Chondrocyte (in vitro differentiated cells): Measurements from ENCODE around the gene ATG16L2. TPM values are rescaled to one million over a fixed set of nuclear protein-coding genes. Genes with fewer than 3 reads are reported as not detected.

ENCODE experiments used
- DNase-seq: peaks from one replicate; pipeline ENCODE4 v3.0.0; 2021; ENCODE audit warnings: mixed read lengths, low spot score
- H3K27ac Mint-ChIP-seq: one replicate; pipeline ENCODE4 v1.8.0; 2021; ENCODE audit warnings: mild to moderate bottlenecking, moderate library complexity, mixed read lengths; ENCODE audit not compliant: unreplicated experiment
- H3K27me3 Mint-ChIP-seq: 2 replicates; pipeline ENCODE4 v1.8.0; 2021; ENCODE audit warnings: low read depth, mixed read lengths
- H3K36me3 Mint-ChIP-seq: 2 replicates; pipeline ENCODE4 v1.8.0; 2021; ENCODE audit warnings: low read depth, mixed read lengths
- H3K4me1 Mint-ChIP-seq: 2 replicates; pipeline ENCODE4 v1.8.0; 2021; ENCODE audit warnings: low read depth, mild to moderate bottlenecking, mixed read lengths
- H3K4me3 Mint-ChIP-seq: one replicate; pipeline ENCODE4 v1.8.0; 2021; ENCODE audit warnings: mild to moderate bottlenecking, moderate library complexity, mixed read lengths; ENCODE audit not compliant: unreplicated experiment
- H3K9me3 Mint-ChIP-seq: 2 replicates; pipeline ENCODE4 v1.8.0; 2021; ENCODE audit warnings: low read depth, mixed read lengths
- total RNA-seq: library from RNA; stranded (reverse); gene quantifications from 3 replicates; pipeline ENCODE4 v1.2.1, GENCODE V29; 2021
- TF ChIP-seq, protein P1 (sequence below): fragments of 200-600 bp; sonication (generic); IDR thresholded peaks from 2 replicates; pipeline ENCODE4 v1.5.0; 2021; ENCODE audit warnings: antibody characterized with exemption, mild to moderate bottlenecking, moderate library complexity

The ATG16L2 gene
- total RNA-seq, 1 donor from 2014 or later = 9.9 TPM

GRCh38 chr11:72812967-72813739 is 1.1 kb upstream of the ATG16L2 start:
- H3K4me1 Mint-ChIP-seq = peaks cover 44% of the 10 kb centered on the region
- peaks cover 7% of the 10 kb centered on the region for H3K36me3 Mint-ChIP-seq
- peak overlapping the region; percentile 95 for H3K27ac Mint-ChIP-seq
- H3K9me3 Mint-ChIP-seq = no peaks in the 10 kb centered on the region
- peak overlapping the region; percentile 90 for H3K4me3 Mint-ChIP-seq
- no peaks in the 10 kb centered on the region for H3K27me3 Mint-ChIP-seq
- no peak for DNase-seq
- TF ChIP-seq, protein P1, sequence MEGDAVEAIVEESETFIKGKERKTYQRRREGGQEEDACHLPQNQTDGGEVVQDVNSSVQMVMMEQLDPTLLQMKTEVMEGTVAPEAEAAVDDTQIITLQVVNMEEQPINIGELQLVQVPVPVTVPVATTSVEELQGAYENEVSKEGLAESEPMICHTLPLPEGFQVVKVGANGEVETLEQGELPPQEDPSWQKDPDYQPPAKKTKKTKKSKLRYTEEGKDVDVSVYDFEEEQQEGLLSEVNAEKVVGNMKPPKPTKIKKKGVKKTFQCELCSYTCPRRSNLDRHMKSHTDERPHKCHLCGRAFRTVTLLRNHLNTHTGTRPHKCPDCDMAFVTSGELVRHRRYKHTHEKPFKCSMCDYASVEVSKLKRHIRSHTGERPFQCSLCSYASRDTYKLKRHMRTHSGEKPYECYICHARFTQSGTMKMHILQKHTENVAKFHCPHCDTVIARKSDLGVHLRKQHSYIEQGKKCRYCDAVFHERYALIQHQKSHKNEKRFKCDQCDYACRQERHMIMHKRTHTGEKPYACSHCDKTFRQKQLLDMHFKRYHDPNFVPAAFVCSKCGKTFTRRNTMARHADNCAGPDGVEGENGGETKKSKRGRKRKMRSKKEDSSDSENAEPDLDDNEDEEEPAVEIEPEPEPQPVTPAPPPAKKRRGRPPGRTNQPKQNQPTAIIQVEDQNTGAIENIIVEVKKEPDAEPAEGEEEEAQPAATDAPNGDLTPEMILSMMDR = peak; percentile 76

GRCh38 chr11:72813740-72814285 is 398 bp upstream of the ATG16L2 start:
- Mint-ChIP-seq H3K9me3 (no peaks in the 10 kb centered on the region), H3K27ac (peak overlapping the region; percentile 95), H3K27me3 (no peaks in the 10 kb centered on the region), H3K4me1 (peaks cover 39% of the 10 kb centered on the region), H3K4me3 (peak overlapping the region; percentile 90), H3K36me3 (peaks cover 10% of the 10 kb centered on the region)
- DNase-seq = peak; percentile 95
- TF ChIP-seq, protein P1 = no peak

- TF ChIP-seq, protein P1 = peak; percentile 3
- no peak for DNase-seq
- no peaks in the 10 kb centered on the region for H3K9me3 Mint-ChIP-seq
- peaks cover 9% of the 10 kb centered on the region for H3K36me3 Mint-ChIP-seq
- peak overlapping the region; percentile 93 for H3K4me3 Mint-ChIP-seq
- H3K4me1 Mint-ChIP-seq = peaks cover 40% of the 10 kb centered on the region
- H3K27me3 Mint-ChIP-seq = no peaks in the 10 kb centered on the region
- peak overlapping the region; percentile 93 for H3K27ac Mint-ChIP-seq
These were observed 953 bp downstream of the ATG16L2 start for GRCh38 chr11:72815110-72815618.

DNA sequence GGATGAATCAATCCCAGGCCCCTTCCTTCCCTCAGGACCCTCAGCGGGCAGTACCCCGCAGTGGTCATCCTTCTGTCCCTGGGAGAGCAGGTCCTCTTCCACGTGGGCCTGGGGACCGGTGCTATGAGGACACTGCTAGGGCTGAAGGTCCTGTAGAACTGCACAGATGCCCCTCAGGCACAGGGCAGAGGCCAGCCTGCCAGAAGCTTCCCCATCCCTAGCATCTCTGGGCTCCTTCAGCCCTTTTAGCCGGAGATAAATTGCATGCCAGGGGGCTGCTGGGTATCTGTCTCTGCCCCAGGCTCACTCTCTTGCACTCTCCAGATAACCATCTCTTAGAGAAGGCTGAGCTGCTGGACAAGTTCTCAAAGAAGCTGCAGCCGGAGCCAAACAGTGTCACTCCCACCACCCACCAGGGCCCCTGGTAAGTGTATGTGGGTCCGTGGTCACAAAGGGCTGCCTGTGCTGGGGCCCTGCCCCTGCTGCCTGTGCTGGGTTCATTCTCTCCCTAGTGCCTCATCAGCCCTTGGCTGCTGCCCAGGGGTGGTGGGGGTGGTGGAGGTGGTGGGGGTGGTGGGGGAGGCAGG is 2.3 kb downstream of the ATG16L2 start:
- Mint-ChIP-seq H3K4me3 (no peak overlapping the region), H3K36me3 (peaks cover 9% of the 10 kb centered on the region), H3K27ac (no peak overlapping the region), H3K4me1 (peaks cover 43% of the 10 kb centered on the region), H3K27me3 (no peaks in the 10 kb centered on the region), H3K9me3 (no peaks in the 10 kb centered on the region)
- DNase-seq = peak; percentile 63
- TF ChIP-seq, protein P1 = no peak

DNA sequence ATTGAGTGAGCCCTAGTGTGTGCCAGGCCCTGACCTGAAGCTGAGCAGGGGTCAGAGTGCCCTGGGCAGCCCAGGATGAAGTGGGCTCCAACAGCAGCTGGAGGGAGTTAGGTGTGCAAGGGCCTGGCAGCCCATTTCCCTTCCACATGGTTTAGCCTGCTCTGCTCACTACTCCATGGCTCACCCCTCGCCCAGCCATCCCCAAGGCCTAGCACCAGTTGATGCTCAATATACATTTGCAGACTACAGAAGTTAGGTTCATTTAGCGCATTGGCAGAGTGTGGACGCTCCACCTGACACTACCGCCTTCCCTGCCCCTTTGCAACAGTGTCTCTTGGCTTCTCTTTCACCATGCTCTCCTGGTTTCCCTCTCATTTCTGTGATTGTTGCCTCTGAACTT is 3.8 kb downstream of the ATG16L2 start:
- H3K27me3 Mint-ChIP-seq = no peaks in the 10 kb centered on the region
- peaks cover 35% of the 10 kb centered on the region for H3K4me1 Mint-ChIP-seq
- no peaks in the 10 kb centered on the region for H3K9me3 Mint-ChIP-seq
- DNase-seq = no peak
- TF ChIP-seq, protein P1 = no peak
- no peak overlapping the region for H3K4me3 Mint-ChIP-seq
- no peak overlapping the region for H3K27ac Mint-ChIP-seq
- peaks cover 9% of the 10 kb centered on the region for H3K36me3 Mint-ChIP-seq
